Middle frontal gyrus (tissue), 1 donor: ENCODE data around the gene SERPINA3.
"Not testable (repeated sequence)": the region's sequence is repeated elsewhere in the genome, so short reads cannot be mapped to it uniquely, and the experiment has no call there.

Experiments
- DNase-seq: peaks from one replicate; pipeline ENCODE4 v3.0.0-alpha.2; 2015; ENCODE audit warnings: low spot score; ENCODE audit errors: extremely low spot score

Gene SERPINA3

DNA sequence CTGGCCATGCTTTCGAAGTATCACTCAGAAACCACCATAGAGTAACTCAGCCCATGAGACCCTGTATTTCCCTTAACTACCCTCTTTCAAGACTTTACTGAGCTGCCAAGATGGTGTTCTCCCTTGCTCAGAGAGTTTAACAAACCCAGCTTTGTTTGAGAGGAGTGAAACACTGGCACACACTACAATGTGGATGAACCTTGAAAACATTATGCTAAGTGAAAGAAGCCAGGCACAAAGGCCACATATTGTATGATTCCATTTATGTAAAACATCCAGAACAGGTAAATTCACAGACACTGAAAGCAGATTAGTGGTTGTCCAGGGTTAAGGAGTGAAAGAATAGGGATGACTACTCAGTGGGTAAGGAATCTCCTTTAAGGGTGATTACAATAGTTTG is 18.9 kb downstream of the SERPINA3 start:
- no peak for DNase-seq

DNA sequence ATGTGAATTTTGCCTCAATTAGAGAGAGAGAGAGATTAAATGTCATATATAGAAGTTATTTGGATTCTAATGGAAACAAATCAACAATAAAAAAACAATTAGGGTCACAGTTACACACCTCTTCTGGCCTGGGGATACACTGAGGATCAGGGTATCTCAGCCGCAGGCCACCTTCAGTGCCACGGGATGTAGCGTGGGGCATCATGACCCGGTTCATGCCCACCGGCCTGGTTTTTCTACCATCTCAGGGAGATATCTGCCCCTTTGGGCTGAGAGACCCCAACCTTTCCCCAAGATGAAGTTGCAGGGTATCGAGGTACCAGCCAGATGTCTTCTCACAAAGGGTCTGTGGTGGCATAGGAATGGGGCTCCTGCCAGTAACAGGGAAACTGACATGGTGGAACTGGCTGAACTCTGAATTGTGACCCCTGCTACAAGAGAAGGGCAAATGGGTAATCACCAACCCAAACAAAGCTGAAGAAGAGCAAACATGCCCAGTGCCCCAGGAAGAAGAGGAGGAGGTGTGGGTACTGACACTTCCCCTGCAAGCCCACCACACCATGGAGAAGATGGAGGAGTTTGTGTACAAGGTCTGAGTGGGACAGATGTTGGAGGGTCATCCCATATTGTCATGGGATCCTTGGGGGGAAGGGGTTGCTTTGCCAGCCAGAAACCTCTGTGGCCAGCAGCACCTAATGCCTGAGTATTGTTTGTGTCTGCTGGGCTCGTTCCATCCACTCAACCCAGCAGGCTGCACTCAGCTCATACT is 19.5 kb downstream of the SERPINA3 start:
- DNase-seq: no peak

DNA sequence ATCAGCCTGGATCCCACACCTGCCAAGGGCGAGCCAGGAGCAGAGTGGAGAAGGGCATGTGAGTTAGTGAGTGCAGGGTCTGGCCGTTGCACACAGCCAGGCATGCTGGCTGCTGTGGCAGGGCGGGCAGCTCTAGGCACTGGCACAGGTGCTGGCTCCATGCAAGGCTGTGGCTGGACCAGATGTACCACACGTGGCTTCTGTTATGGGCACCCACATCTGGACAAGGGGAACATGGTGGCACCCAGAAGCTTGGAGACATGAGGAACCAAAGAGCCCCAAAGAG is 20.1 kb downstream of the SERPINA3 start:
- no peak for DNase-seq

DNA sequence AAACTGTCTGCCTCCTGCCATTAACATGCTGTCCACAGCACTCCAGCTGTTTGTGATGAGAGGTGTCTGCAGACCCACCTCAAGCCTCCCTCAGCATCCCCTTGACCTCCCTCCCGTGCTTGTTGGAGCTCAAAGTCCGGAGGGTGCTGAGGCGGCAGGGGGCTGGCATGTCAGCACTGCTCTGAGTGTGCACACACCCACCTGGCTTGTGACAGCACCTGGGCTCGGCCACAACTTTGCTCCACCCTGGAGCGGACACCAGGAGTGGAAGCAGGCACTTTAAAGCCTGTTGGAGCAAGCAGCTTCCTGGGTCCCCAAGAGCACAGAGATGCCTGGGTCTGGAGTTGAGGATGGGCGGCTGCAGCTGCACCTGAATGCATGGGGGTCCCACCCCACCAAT is 20.9 kb downstream of the SERPINA3 start:
- DNase-seq: no peak

DNA sequence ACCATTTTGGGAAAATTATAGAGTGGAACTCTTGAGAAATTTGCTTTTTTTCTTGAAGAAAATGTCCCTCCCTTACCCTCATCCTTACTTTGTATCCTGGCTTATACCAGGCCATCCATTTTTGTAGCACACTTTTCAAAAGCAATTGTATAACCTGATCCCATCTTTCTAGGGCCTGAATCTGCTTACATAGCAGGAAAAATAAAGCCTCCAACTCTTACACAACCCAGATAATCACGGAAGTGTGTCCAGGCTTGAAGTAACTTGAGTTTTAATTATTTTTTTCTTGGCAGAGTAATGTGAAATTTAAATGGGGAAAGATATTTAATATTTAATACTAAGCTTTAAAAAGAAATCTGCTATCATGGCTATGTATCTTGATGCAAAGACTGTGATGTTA is 23.0 kb downstream of the SERPINA3 start:
- DNase-seq: no peak

DNA sequence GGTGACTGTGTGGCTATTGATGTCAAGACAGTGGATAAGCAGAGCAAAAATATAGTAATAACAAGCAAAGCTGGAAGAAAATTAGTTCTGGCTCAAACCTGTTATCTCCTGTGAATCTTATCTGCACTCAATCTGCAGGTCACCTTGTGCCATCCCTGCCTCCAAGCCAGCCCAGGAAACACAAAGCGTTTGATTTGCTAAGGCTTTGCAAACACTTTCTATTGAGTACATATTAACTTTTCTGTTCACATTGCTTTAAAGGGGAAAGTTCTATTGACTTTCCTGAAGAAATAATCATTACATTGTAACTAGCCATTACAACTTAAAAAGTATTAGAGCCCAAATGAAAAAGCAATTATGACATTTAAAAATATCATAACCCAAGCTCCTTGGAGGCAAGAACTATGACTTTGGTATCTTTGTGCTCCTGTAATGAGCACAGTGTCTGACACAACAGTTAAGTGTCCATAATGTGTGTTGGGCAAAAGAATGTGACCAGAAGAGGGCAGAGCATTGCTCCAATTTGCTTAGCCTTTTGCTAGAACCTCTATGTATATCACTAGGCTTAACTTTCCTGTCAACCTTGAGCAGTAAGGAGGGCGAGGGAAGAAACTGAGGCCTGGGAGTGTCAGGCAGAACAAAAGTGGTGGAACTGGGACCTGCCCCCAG is 24.7 kb downstream of the SERPINA3 start:
- DNase-seq: no peak

DNA sequence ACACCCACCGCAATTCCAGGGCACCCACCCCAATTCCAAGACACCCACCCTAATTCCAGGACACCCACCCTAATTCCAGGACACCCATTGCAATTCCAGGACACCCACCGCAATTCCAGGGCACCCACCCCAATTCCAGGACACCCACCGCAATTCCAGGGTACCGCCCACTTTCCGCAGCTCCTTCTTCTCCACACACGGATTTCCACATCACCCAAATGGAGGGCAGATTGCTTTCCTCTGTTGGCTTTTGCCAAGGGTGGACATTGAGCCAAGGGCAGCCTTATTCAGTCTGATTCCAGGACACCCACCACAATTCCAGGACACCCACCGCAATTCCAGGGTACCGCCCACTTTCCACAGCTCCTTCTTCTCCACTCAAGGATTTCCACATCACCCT is 25.6 kb downstream of the SERPINA3 start:
- DNase-seq: not testable (repeated sequence)

DNA sequence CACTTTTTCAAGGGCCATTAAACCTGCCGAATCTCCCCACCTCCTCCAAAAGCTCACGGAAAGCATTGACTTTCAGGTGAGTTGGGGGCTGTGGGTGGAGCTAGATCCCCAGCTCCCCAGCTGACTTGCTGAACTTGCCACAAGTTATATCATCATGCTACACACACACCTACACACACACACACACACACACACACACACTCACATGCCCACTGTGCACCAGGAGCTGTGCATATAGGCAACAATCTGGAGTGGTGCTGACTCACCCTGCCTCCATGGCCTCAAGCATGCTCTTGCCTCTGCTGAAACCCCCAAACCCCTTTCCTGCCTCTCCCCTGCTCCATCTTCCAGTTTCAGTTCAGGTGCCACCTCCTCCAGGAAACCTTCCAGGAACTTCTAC is 26.1 kb downstream of the SERPINA3 start:
- no peak for DNase-seq

DNA sequence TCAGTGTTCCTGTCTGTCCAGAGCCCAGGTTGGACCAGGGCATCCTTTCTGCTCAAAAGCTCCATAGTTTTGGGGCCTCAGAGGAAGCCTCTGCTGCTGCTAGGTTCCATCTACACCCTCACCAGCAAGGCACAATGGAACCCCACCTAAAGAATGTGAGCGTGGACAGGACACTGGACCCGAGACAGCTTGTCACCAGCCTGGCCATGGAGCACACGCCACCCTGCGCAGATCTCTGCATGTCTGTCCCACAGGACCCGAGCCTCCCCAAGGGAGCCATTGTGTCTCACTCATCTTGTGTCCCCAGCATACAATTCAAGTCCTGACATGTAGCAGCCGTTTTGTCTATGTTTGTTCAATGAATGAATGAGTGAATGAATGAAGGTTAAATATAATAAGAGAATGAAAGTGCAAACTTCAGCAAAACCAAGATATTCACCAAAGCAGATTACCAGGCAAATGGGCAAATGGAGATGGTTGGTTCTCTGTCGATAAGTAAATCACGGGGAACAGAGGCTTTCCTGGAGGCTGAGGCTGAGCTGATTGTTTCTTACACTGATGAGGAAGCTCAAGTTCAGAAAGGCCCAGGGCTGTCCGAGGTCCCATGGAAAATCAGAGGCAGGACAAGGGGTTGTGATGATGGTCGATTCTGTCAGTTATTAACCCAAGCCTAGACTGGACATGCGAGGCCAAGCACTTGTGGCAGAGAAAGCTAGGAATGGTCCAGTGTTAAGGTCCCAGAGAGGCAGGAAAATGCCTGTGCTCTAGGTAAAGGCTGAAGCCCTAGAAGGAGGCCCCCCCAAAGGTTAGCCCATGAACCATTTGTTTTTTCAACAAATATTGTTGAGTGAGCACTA is 27.0 kb downstream of the SERPINA3 start:
- no peak for DNase-seq

DNA sequence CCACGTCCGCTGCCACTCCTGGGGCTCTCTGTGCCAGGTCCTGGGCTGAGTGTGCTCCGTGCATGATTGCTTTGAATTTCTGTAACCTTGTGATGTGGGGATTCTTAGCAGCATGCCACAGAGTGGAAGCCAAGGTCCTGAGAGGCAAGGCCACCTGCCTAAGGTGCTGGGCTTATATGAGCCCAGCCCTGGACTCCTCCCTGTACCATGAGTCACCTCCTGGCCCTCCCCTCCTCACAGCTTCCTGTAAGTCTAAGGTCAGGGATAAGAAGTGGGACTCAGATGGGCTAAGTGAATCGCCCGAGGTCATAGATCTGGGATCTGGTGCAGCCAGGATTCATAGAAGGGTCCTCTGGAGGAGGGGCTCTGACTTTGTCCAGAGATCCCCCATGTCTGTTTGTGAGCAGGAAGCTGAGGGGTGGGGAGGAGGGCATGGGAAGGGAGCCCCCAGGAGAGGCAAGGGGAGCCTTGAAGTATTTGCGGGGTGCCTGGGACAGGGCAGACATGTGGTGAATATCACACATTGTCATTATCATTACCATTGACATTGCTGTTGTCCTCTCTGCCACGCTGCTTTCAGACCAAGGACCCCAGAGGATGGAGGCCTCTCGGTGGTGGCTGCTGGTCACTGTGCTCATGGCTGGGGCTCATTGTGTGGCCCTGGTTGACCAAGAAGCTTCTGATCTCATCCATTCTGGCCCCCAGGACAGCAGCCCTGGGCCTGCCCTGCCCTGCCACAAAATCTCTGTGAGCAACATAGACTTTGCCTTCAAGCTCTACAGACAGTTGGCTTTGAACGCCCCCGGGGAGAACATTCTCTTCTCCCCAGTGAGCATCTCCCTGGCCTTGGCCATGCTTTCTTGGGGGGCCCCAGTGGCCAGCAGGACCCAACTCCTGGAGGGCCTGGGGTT is 28.8 kb downstream of the SERPINA3 start:
- DNase-seq: no peak

DNA sequence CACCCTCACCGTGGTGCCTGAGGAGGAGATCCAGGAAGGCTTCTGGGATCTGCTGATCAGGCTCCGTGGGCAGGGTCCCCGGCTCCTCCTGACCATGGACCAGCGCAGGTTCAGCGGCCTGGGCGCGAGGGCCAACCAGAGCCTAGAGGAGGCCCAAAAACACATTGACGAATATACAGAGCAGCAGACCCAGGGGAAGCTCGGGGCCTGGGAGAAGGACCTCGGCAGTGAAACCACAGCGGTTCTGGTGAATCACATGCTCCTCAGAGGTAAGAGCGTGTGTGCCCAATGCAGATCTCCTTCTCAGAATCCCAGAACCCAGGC is 29.4 kb downstream of the SERPINA3 start:
- DNase-seq: no peak

DNA sequence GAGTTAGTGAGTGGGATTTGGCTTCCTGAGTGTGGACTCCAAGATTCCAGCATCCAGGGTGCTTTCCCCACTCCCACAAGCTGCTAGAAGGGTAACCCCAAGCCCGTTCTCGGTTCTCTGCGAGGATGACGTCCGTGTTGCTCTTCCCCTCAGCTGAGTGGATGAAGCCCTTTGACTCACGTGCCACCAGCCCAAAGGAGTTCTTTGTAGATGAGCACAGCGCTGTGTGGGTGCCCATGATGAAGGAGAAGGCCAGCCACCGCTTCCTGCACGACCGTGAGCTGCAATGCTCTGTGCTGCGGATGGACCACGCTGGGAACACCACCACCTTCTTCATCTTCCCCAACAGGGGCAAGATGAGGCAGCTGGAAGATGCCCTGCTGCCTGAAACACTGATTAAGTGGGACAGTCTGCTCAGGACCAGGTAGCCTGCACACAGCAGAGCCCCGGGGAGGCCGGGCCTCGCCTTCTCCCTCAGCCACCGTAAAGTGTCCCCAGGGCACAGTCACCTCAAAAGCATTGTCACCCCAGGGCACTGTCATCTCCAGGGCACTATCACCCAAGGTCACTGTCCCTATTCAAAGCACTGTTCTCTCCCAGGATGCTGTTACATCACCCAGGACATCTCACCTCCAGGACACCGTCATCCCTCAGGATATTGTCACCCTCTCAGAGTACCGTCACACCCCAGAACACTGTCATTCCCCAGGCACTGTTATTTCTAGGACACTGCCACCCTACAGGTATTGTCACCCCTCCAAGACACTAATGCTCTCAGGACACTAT is 31.3 kb downstream of the SERPINA3 start:
- no peak for DNase-seq

DNA sequence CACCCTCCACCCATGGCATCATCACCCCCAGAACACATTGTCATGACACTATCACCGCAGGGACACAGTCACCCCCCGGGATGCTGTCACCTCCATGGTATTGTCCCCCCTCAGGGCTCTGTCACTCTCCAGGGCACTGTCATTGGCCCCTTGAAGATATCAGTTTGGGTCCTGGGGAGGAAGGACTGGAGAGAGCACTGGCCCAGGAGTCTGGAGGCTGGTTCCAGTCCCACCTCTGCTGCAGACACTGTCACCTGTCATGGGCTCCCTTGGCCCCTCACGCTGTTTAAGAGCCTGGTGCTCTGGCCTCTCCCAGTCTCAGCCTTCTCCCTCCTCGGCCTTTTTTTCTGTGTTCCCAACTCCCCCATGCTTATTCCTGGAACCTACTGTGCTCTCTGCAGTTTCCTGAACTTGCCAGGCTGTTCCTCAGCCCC is 31.9 kb downstream of the SERPINA3 start:
- DNase-seq: no peak

DNA sequence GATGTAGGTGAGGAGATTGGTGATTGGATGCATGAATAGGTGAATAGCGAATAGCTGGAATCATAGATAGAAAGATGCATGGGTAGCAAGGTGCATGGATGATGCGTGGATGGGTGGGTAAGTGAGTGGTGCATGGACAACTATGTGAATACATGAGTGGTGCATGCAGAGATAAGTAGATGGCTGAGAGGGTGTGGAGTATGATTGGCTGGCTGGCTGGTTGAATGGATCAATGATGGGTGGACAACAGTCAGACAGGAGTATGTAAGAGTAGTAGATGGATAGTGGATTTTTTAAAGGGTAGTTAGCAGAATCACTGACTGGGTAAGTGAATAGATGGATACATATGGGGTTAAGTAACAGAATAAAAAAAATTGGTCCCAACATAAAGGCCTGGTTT is 33.9 kb downstream of the SERPINA3 start:
- DNase-seq: no peak

DNA sequence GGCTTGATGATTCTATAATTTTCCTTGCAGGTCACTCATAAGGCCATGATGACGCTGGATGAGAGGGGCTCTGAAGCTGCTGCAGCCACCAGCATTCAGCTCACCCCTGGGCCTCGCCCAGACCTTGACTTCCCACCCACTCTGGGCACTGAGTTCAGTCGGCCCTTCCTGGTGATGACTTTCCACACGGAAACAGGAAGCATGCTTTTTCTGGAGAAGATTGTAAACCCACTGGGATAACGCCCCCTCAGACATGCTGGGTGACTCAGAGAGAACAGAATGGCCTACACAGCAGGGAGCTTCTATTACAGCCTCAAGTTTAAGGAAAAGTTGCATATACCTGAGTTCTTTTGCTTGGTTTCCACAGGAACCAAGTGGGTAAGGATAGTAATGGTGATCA is 34.3 kb downstream of the SERPINA3 start:
- no peak for DNase-seq

DNA sequence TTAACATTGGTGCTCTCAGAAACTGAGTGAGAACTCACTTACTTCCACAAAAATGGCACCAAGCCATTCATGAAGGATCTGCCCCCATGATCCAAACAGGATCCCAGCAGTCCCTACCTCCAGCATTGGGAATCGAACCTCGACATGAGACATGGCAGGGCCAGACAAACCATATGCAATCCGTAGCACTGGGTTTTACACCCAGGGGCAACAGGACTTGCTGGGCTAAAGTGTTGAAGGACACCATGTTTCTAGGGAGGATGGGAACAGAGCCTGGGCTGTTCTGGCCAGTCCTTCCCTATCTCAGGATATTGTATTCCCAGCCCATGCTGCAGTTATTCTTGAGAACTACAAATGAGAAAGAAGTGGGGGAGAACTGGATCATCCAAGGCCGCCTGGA is 36.6 kb downstream of the SERPINA3 start:
- no peak for DNase-seq

DNA sequence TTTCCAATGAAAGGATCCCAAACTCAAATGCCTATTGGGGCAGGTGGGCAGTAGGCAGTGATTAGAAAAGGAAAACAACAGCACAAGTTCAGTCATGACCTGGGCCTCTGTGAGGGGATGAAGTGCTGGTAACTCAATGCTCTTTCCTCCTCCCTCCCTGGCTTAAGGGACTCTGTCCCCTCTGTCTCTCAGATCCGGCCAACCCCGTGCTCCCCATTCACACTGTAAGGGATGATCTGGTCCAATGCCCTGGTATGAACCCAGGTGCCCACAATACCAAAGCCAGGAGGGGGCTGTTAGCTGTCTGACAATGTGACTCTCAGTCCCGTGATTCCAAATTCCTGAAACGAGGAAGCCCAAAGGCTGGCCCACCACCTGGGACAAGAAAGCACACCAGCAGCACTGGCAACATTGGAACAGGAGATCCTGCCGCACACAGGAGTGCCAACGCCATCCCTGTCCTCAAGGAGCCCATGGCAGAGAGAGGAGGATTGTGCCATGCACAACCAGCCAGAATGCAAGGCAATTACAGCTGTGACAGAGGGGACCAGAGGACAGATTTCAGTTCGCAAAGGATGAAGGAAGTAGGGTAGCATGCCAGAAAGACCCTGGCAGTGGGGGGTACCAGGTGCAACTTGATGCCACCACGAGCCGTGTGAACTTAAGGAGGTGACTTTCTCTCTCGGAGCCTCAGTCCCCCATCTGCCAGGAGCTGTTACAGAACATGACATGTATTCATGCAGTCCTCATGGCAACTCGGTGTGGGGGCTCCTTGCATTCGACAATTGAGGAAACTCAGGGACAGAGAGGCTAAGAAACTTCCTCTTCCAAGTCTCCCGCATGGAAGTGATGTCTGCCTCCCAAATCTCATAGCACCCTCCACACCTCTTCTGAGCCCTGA is 37.6 kb downstream of the SERPINA3 start:
- no peak for DNase-seq

DNA sequence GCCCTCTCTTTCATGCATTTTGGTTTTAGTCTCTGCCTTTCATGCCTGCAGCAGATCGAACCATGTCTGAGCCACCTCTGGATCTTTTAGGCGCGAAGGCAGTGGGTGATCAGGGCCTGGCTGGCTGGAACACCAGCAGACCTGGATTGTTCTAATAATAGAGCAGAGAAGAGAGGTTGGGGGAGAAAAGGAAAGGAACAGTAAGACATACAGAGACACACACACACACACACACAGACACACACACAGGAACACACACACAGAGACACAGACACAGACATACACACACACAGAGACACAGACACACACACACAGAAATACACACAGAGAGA is 38.2 kb downstream of the SERPINA3 start:
- no peak for DNase-seq
